Measurements from ENCODE around the gene KLF4.

- TF ChIP-seq CTCF (conservative IDR thresholded peaks at IDR 0.05; ENCODE audit: low read length) (no peak), EZH2phosphoT487 (IDR thresholded peaks at IDR 0.05; ENCODE audit: borderline replicate concordance, low read depth, low read length) (no peak)
Observed at GRCh38 chr9:107488375-107489143, 1.0 kb downstream of the KLF4 start.
